Activated CD4-positive, alpha-beta T cell treated with anti-CD3 and anti-CD28 coated beads, Interleukin-2, amount 10 ng/mL, durations not matched to agents 24 days and 14 days (primary cell): ENCODE measurements around the gene MMP28. TPM values are rescaled to one million over a fixed set of nuclear protein-coding genes. Genes with fewer than 3 reads are reported as not detected.

ENCODE experiments used
- DNase-seq: peaks from one replicate; pipeline ENCODE4 v3.0.0; 2022
- H3K27ac Mint-ChIP-seq: one replicate; pipeline ENCODE4 v1.8.0; 2022; ENCODE audit warnings: mild to moderate bottlenecking, mixed read lengths
- H3K27me3 Mint-ChIP-seq: one replicate; pipeline ENCODE4 v1.8.0; 2022; ENCODE audit warnings: mixed read lengths
- H3K36me3 Mint-ChIP-seq: one replicate; pipeline ENCODE4 v1.8.0; 2022; ENCODE audit warnings: low read depth, mild to moderate bottlenecking, mixed read lengths
- H3K4me1 Mint-ChIP-seq: one replicate; pipeline ENCODE4 v1.8.0; 2021; ENCODE audit warnings: mixed read lengths
- H3K4me3 Mint-ChIP-seq: one replicate; pipeline ENCODE4 v1.8.0; 2022; ENCODE audit warnings: mild to moderate bottlenecking, moderate library complexity, mixed read lengths
- H3K9me3 Mint-ChIP-seq: one replicate; pipeline ENCODE4 v1.8.0; 2021; ENCODE audit warnings: mixed read lengths
- intact Hi-C: fragments of 100-400 bp; cut with micrococcal nuclease; formaldehyde crosslinking; loops from one replicate; pipeline ENCODE4 v1.15.1; 2023
- total RNA-seq: library from RNA; stranded (reverse); gene quantifications from 2 replicates; pipeline ENCODE4 v1.2.3, GENCODE V29; 2022

The MMP28 gene
- total RNA-seq, 1 donor from 2014 or later, result not detected

GRCh38 chr17:35790841-35791240 lies 4.6 kb downstream of the MMP28 start:
- H3K27ac Mint-ChIP-seq, result no peak overlapping the region
- no peaks in the 10 kb centered on the region for H3K36me3 Mint-ChIP-seq
- DNase-seq, result no peak
- peaks cover 11% of the 10 kb centered on the region for H3K4me1 Mint-ChIP-seq
- H3K4me3 Mint-ChIP-seq, result no peak overlapping the region
- peaks cover 75% of the 10 kb centered on the region for H3K27me3 Mint-ChIP-seq
- intact Hi-C loops, result no loop called here
- no peaks in the 10 kb centered on the region for H3K9me3 Mint-ChIP-seq

DNA sequence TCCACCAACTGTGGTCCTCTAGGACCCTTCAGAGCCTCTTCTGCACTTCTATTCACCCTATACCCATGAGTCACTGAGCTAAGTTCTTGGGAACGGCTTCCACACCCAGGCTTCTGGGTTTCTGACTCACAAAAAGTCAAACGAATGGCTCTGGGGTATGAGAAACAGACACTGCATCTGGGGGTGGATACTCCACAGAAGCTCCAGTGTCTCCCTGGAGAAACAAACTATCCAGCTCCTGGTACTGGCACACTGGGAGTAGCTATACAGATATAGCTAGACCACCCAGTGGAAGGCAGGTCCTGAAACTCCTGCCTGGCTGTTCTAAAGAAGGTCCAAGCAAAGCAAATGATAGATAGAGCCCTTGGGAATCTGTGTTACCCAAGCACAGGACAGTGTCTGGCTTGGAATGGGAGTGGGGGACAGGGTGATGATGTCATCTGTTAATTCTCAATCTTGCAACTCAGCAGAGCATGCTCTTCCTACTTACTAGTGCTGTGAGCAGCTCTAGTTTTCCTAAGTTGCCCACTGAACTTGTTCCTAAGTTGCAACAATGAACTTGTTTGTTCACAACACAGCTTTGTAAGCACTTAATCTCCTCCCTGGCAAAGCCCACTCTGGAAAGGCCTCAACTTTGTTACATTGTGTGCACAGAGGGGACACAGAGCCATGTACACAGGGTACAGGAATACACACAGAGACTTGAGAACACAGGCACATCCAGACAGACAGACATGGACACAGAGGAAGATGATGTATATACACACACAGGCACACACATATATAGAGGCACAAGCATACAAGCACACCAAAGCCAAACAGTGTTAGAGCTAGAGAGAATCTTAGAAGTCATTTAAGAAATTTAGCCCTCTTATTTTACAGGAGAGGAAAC lies 6.7 kb downstream of the MMP28 start:
- Mint-ChIP-seq H3K4me1 (peaks cover 3% of the 10 kb centered on the region), H3K27me3 (peaks cover 60% of the 10 kb centered on the region), H3K4me3 (no peak overlapping the region), H3K27ac (no peak overlapping the region), H3K36me3 (no peaks in the 10 kb centered on the region), H3K9me3 (no peaks in the 10 kb centered on the region)
- intact Hi-C loops, result no loop called here
- no peak for DNase-seq

GRCh38 chr17:35786941-35787432 lies 8.5 kb downstream of the MMP28 start:
- Mint-ChIP-seq H3K4me3 (no peak overlapping the region), H3K4me1 (peaks cover 3% of the 10 kb centered on the region), H3K27ac (no peak overlapping the region), H3K36me3 (no peaks in the 10 kb centered on the region), H3K9me3 (no peaks in the 10 kb centered on the region), H3K27me3 (peaks cover 48% of the 10 kb centered on the region)
- DNase-seq, result no peak
- intact Hi-C loops, result no loop called here

- no peaks in the 10 kb centered on the region for H3K9me3 Mint-ChIP-seq
- peaks cover 44% of the 10 kb centered on the region for H3K27me3 Mint-ChIP-seq
- H3K36me3 Mint-ChIP-seq, result no peaks in the 10 kb centered on the region
- no peak for DNase-seq
- H3K27ac Mint-ChIP-seq, result no peak overlapping the region
- peaks cover 3% of the 10 kb centered on the region for H3K4me1 Mint-ChIP-seq
- no peak overlapping the region for H3K4me3 Mint-ChIP-seq
- intact Hi-C loops, result no loop called here
Observed at GRCh38 chr17:35784895-35785294, 10.5 kb downstream of the MMP28 start.

DNA sequence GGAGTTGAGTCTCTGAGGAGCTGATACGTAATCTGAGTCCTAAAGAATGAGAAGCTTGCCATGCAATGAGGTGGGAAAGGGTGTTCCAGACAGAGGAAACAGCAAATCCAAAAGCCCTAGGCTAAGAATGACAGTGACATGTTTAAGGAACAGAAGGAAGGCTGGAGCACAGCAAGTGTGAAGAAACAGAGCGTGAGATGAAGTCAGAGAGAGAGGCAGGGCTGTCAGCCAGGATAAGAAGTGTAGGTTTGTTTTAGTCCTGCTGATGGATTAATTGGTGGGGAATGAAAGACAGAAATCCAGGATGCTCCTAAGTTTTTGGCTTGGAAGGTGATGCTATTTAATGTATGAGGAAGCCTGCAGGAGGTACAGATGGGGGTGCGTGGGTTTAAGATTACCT lies 14.5 kb downstream of the MMP28 start:
- H3K36me3 Mint-ChIP-seq, result no peaks in the 10 kb centered on the region
- intact Hi-C loops, result no loop called here
- H3K9me3 Mint-ChIP-seq, result no peaks in the 10 kb centered on the region
- no peak overlapping the region for H3K4me3 Mint-ChIP-seq
- peaks cover 26% of the 10 kb centered on the region for H3K27me3 Mint-ChIP-seq
- no peak overlapping the region for H3K27ac Mint-ChIP-seq
- no peaks in the 10 kb centered on the region for H3K4me1 Mint-ChIP-seq
- no peak for DNase-seq

DNA sequence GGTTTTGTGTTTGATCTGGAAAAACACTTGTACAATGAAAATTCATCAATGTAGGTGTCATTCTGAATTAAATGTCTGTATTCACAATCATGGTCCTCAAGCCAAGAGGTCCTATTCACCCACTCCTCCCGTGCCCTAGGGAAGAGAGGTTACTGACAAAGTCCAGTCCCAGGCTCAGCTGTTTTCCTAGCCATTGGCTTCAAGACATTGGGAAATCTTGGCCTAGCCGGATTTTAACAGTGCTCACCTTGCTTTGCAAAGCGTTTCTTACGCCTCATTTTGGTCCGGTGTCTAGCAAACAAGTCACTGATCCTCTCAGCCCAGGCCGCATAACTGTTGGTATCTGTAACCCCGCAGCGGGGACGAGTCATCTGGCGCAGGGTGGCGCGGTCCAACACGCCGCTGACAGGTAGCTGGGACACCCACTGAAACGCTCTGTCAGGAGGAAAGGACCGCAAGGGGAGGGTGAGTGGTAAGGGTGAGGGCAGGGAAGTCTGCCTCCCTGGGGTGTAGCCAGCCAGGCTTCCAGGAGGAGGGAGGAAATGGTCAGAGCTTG lies 16.7 kb downstream of the MMP28 start:
- Mint-ChIP-seq H3K27ac (no peak overlapping the region), H3K4me1 (no peaks in the 10 kb centered on the region), H3K9me3 (no peaks in the 10 kb centered on the region), H3K27me3 (peaks cover 28% of the 10 kb centered on the region), H3K36me3 (no peaks in the 10 kb centered on the region), H3K4me3 (no peak overlapping the region)
- no peak for DNase-seq
- intact Hi-C loops, result no loop called here

- Mint-ChIP-seq H3K4me3 (no peak overlapping the region), H3K27me3 (peaks cover 23% of the 10 kb centered on the region), H3K9me3 (no peaks in the 10 kb centered on the region), H3K36me3 (no peaks in the 10 kb centered on the region), H3K27ac (no peak overlapping the region), H3K4me1 (no peaks in the 10 kb centered on the region)
- intact Hi-C loops, result no loop called here
- no peak for DNase-seq
Observed at GRCh38 chr17:35775583-35775982, 19.9 kb downstream of the MMP28 start.

DNA sequence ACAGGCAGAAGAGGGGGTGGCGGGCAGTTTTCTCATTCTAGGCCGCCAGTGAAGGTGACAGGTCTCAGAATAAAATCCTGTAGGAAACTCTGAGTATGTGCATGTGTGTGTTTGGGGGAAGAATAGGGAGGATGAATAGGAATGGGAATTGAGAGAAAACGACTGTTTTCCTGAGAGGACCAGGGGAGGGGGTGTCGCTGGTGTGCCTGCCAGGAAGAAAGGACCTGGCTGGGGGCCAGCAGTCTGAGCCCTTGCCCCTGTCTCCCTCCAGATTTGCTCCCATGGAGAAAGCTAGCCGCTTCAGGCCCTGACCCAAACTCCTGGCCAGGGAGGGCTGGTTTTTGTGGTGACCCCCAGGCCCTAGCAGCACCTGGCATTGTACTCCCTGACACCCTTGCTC lies 20.4 kb downstream of the MMP28 start:
- no peaks in the 10 kb centered on the region for H3K9me3 Mint-ChIP-seq
- no peak overlapping the region for H3K4me3 Mint-ChIP-seq
- intact Hi-C loops, result no loop called here
- H3K27me3 Mint-ChIP-seq, result peaks cover 27% of the 10 kb centered on the region
- H3K4me1 Mint-ChIP-seq, result no peaks in the 10 kb centered on the region
- no peak for DNase-seq
- H3K36me3 Mint-ChIP-seq, result no peaks in the 10 kb centered on the region
- no peak overlapping the region for H3K27ac Mint-ChIP-seq

GRCh38 chr17:35774499-35774898 lies 20.9 kb downstream of the MMP28 start:
- peaks cover 25% of the 10 kb centered on the region for H3K27me3 Mint-ChIP-seq
- H3K4me1 Mint-ChIP-seq, result no peaks in the 10 kb centered on the region
- intact Hi-C loops, result no loop called here
- H3K36me3 Mint-ChIP-seq, result no peaks in the 10 kb centered on the region
- H3K9me3 Mint-ChIP-seq, result no peaks in the 10 kb centered on the region
- no peak for DNase-seq
- no peak overlapping the region for H3K4me3 Mint-ChIP-seq
- no peak overlapping the region for H3K27ac Mint-ChIP-seq

DNA sequence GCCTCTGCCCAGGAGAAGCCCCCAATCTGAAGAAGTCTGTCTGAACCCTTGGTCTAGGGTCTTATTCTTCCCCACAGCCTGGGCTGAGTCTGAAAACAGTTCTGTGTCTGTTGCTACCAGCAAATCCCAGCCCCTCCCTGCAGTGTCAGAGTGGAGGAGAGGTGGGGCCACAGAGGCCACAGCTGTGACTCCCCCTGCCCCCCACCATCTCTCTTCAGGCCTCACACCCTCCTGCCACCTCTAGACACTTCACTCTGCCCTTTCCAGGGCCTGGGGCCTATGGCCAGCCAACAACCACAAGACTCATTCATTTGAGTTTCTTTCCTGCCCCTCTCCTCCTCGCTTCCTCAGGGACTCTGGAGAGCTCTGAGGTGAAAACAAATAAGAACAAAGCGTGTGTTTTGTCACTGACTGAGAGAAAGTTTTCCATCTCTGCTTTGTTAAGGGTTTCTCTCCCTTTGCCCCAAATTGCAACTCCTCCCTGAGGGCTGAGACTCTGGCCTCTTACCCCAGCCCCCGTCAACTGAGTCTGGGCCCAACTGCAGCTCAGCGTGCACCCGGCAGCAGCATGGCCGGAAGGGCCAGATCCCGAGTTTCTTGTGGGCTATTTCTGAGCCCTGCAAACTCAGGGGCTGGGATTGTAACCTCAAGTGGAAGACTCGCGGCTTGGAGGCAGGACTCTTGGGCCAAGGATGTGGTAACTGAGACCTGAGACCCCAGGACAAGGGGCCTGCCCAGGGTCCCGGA lies 21.6 kb downstream of the MMP28 start:
- intact Hi-C loops, result no loop called here
- H3K9me3 Mint-ChIP-seq, result no peaks in the 10 kb centered on the region
- DNase-seq, result no peak
- peaks cover 25% of the 10 kb centered on the region for H3K27me3 Mint-ChIP-seq
- no peaks in the 10 kb centered on the region for H3K36me3 Mint-ChIP-seq
- H3K4me1 Mint-ChIP-seq, result no peaks in the 10 kb centered on the region
- no peak overlapping the region for H3K27ac Mint-ChIP-seq
- no peak overlapping the region for H3K4me3 Mint-ChIP-seq

DNA sequence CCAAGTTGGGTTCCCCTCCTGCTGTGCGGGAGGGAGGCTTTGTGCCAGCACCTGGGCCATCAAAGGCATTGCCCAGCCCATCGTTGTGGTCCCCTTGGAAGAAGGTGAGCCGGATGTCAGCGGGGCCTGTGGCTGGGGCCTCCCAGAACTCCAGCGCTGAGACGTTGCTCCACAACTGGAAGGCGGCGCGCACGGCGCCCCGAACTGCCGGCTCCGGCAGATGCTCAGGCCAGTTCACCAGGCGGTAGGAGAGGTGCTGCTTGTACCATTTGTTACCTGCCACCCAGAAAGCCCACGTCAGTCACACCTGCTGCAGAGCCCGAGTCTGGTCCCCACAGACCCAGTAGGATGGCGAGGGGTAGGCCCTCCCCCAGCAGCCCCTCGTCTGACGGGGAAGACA lies 22.3 kb downstream of the MMP28 start:
- Mint-ChIP-seq H3K36me3 (no peaks in the 10 kb centered on the region), H3K27ac (no peak overlapping the region), H3K9me3 (no peaks in the 10 kb centered on the region), H3K4me3 (no peak overlapping the region), H3K27me3 (peaks cover 23% of the 10 kb centered on the region), H3K4me1 (no peaks in the 10 kb centered on the region)
- no peak for DNase-seq
- intact Hi-C loops, result no loop called here

DNA sequence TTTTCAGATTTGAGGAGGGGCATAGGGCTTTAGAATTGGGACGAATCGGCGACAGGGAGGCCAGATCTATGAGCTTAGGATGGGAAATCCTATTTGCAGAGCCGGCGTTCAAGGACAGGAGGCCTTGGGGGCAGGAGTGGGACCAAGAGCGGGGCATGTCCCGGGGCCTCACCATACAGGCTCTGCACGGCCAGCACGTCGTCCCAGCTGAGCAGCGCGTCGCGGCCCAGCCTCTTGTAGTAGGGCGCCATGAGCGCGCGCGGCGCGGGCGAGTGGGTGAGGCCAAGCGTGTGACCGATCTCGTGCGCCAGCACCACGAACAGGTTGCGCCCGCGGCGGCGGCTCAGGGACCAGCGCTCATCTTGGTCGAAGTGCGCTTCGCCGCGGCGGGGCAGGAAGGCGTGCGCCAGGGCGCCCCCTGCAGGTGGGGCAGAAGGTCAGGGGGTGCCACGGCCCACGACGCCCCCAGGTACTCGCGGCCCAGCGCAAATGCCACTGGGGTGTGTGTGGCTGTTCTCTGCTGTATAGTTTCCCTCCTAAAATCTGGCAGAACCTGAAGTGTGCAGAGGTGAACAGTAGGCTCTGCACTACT lies 25.4 kb downstream of the MMP28 start:
- no peak overlapping the region for H3K4me3 Mint-ChIP-seq
- no peaks in the 10 kb centered on the region for H3K9me3 Mint-ChIP-seq
- peaks cover 2% of the 10 kb centered on the region for H3K4me1 Mint-ChIP-seq
- no peak overlapping the region for H3K27ac Mint-ChIP-seq
- intact Hi-C loops, result no loop called here
- H3K27me3 Mint-ChIP-seq, result peaks cover 19% of the 10 kb centered on the region
- DNase-seq, result no peak
- no peaks in the 10 kb centered on the region for H3K36me3 Mint-ChIP-seq

- Mint-ChIP-seq H3K4me1 (peaks cover 8% of the 10 kb centered on the region), H3K9me3 (no peaks in the 10 kb centered on the region), H3K4me3 (no peak overlapping the region), H3K27ac (no peak overlapping the region), H3K27me3 (peaks cover 18% of the 10 kb centered on the region), H3K36me3 (no peaks in the 10 kb centered on the region)
- intact Hi-C loops, result no loop called here
- no peak for DNase-seq
Observed at GRCh38 chr17:35768797-35769196, 26.6 kb downstream of the MMP28 start.
